IMR-90 (cell line): ENCODE results near the gene KRTAP10-1. TPM values are rescaled to one million over a fixed set of nuclear protein-coding genes. Genes with fewer than 3 reads are reported as not detected.

Source experiments
- ATAC-seq: fragments of 200-7000 bp; cut with Tn5 transposase; 2 replicates; pipeline ENCODE4 v1.9.1; 2020; ENCODE audit warnings: low read depth, mild to moderate bottlenecking, moderate library complexity
- BruUV-seq: library from RNA; stranded (reverse); fragments of 400-500 nt; replicated peaks from 2 replicates; lab custom pipeline; 2021; lab: Mats Ljungman, UMichigan
- CTCF ChIA-PET: fragments of 300-600 bp; formaldehyde crosslinking; extraction: SDS; loops from one replicate; lab custom pipeline; 2021; ENCODE audit warnings: antibody characterized with exemption; lab: Yijun Ruan, JAX
- POLR2A ChIA-PET: fragments of 300-600 bp; sonication (Branson Sonifier 250); formaldehyde crosslinking; loops from one replicate; lab custom pipeline; 2022; ENCODE audit warnings: antibody characterized with exemption; ENCODE audit not compliant: unreplicated experiment; lab: Charles Lee
- DNase-seq: peaks from one replicate; pipeline ENCODE4 v3.0.0; 2013
- H2AFZ ChIP-seq: replicated peaks from 2 replicates; pipeline ENCODE3; 2013; ENCODE audit warnings: low read length, mild to moderate bottlenecking; ENCODE audit not compliant: poor library complexity
- H2AK5ac ChIP-seq: 2 replicates; pipeline ENCODE4 v1.6.1; 2013; ENCODE audit warnings: low read depth, low read length, inconsistent platforms
- H2AK9ac ChIP-seq: replicated peaks from 2 replicates; pipeline ENCODE3; 2013; ENCODE audit warnings: mild to moderate bottlenecking, low read depth, low read length, moderate library complexity; ENCODE audit not compliant: poor library complexity
- H2BK120ac ChIP-seq: 2 replicates; pipeline ENCODE4 v1.6.1; 2013; ENCODE audit warnings: low read depth, low read length, inconsistent platforms
- H2BK15ac ChIP-seq: 3 replicates; pipeline ENCODE4 v1.6.1; 2013; ENCODE audit warnings: low read depth, low read length, inconsistent platforms
- H2BK20ac ChIP-seq: 2 replicates; pipeline ENCODE4 v1.6.1; 2013; ENCODE audit warnings: low read depth, mild to moderate bottlenecking, inconsistent platforms, low read length, moderate library complexity
- H2BK5ac ChIP-seq: 2 replicates; pipeline ENCODE4 v1.6.1; 2013; ENCODE audit warnings: mild to moderate bottlenecking, low read depth, low read length, inconsistent platforms; ENCODE audit not compliant: poor library complexity, severe bottlenecking
- H3K14ac ChIP-seq: replicated peaks from 2 replicates; pipeline ENCODE4 v1.6.1; 2013; ENCODE audit warnings: low read depth, low read length, inconsistent platforms
- H3K18ac ChIP-seq: 2 replicates; pipeline ENCODE4 v1.6.1; 2013; ENCODE audit warnings: low read depth, low read length, control low read depth
- H3K23ac ChIP-seq: 2 replicates; pipeline ENCODE4 v1.6.1; 2013; ENCODE audit warnings: low read depth, low read length, inconsistent platforms
- H3K27ac ChIP-seq: 2 replicates; pipeline ENCODE4 v1.5.1; 2013; ENCODE audit warnings: mild to moderate bottlenecking, control low read depth, low read length; ENCODE audit not compliant: insufficient read depth
- H3K27me3 ChIP-seq: 2 replicates; pipeline ENCODE4 v1.6.1; 2013; ENCODE audit warnings: low read length; ENCODE audit not compliant: control insufficient read depth, insufficient read depth
- H3K36me3 ChIP-seq: 2 replicates; pipeline ENCODE4 v1.6.1; 2013; ENCODE audit warnings: low read length, mixed read lengths; ENCODE audit not compliant: control insufficient read depth, insufficient read depth
- H3K4ac ChIP-seq: 2 replicates; pipeline ENCODE4 v1.6.1; 2013; ENCODE audit warnings: low read depth, low read length, inconsistent platforms
- H3K4me1 ChIP-seq: 2 replicates; pipeline ENCODE4 v1.6.1; 2013; ENCODE audit warnings: low read length, mixed read lengths; ENCODE audit not compliant: control insufficient read depth, insufficient read depth
- H3K4me2 ChIP-seq: 2 replicates; pipeline ENCODE4 v1.6.1; 2013; ENCODE audit warnings: low read depth, mild to moderate bottlenecking, control low read depth, low read length, moderate library complexity
- H3K4me3 ChIP-seq: 2 replicates; pipeline ENCODE4 v1.5.1; 2013; ENCODE audit warnings: low read depth, mild to moderate bottlenecking, control low read depth, low read length, moderate library complexity; ENCODE audit not compliant: insufficient read depth
- H3K56ac ChIP-seq: 2 replicates; pipeline ENCODE4 v1.6.1; 2013; ENCODE audit warnings: low read length, inconsistent platforms; ENCODE audit not compliant: insufficient read depth; ENCODE audit errors: extremely low read depth
- H3K79me1 ChIP-seq, 2 experiments: 2 replicates each; pipeline ENCODE4 v1.6.1; 2013; ENCODE audit warnings: low read length in 2 of 2, inconsistent platforms in 1 of 2, low read depth in 1 of 2
- H3K9ac ChIP-seq: 2 replicates; pipeline ENCODE4 v1.6.1; 2013; ENCODE audit warnings: low read depth, low read length, control low read depth
- H3K9me1 ChIP-seq: 2 replicates; pipeline ENCODE4 v1.6.1; 2013; ENCODE audit warnings: low read length, inconsistent platforms; ENCODE audit not compliant: insufficient read depth
- H3K9me3 ChIP-seq: 2 replicates; pipeline ENCODE4 v1.6.1; 2013; ENCODE audit warnings: low read length; ENCODE audit not compliant: control insufficient read depth, insufficient read depth
- H4K20me1 ChIP-seq: 2 replicates; pipeline ENCODE4 v1.6.1; 2013; ENCODE audit warnings: low read length, inconsistent platforms; ENCODE audit not compliant: insufficient read depth
- H4K5ac ChIP-seq: 2 replicates; pipeline ENCODE4 v1.6.1; 2013; ENCODE audit warnings: mild to moderate bottlenecking, low read depth, low read length, control low read depth
- H4K8ac ChIP-seq, 2 experiments: 2 replicates each; pipeline ENCODE4 v1.6.1; 2013; ENCODE audit warnings: low read depth in 2 of 2, low read length in 2 of 2, control low read depth in 1 of 2, inconsistent platforms in 1 of 2
- H4K91ac ChIP-seq: 2 replicates; pipeline ENCODE4 v1.6.1; 2013; ENCODE audit warnings: low read depth, low read length, inconsistent platforms; ENCODE audit not compliant: insufficient read depth
- FOS ChIP-seq: fragments of 150-350 bp; IDR thresholded peaks from 2 replicates; pipeline ENCODE4 v1.6.1; 2016; ENCODE audit warnings: low read depth, low read length
- whole genome bisulfite sequencing, 2 experiments: methylation state at CpG; one replicate each; pipeline versions ENCODE4 v1.1.5 to v1.1.7; 2013; ENCODE audit warnings: missing lambda C conversion rate in 2 of 2; ENCODE audit not compliant: insufficient read length in 1 of 2; ENCODE audit errors: extremely low coverage in 2 of 2; 5-methylcytosine and 5-hydroxymethylcytosine counted together
- dilution Hi-C: fragments of 300-500 bp; cut with HindIII; formaldehyde crosslinking; loops from one replicate; pipeline ENCODE4 v1.14.3; 2018; ENCODE audit warnings: low sequenced_read_pairs; ENCODE audit not compliant: unreplicated experiment
- in situ Hi-C: fragments of 300-500 bp; cut with MboI; formaldehyde crosslinking; loops from 3 replicates; pipeline ENCODE4 v1.14.3; 2019; ENCODE audit warnings: low sequenced_read_pairs, inconsistent platforms, mixed read lengths
- intact Hi-C: fragments of 100-400 bp; cut with micrococcal nuclease; formaldehyde crosslinking; loops from 2 replicates; pipeline ENCODE4 v1.10.0; 2022
- polyA plus RNA-seq, 3 experiments: library from polyadenylated mRNA; depleted of rRNA; stranded (reverse); fragments of >200 nt; gene quantifications; 2 replicates each; pipeline ENCODE4 v1.2.3, GENCODE V29; 2012; ENCODE audit warnings: low replicate concordance in 1 of 3
- total RNA-seq: library from RNA; depleted of rRNA; stranded (reverse); fragments of >200 nt; gene quantifications from 2 replicates; pipeline ENCODE4 v1.2.3, GENCODE V29; 2012

Gene KRTAP10-1
- total and polyA plus RNA-seq, 2 of the 4 experiments (the other 2 are of a cell fraction) = not detected

GRCh38 chr21:44516342-44516741 is 23.7 kb downstream of the KRTAP10-1 start:
- H3K27me3 ChIP-seq = no peaks in the 10 kb centered on the region; the same call in 1 of the 2 replicates

More at GRCh38 chr21:44516342-44516741, 23.7 kb downstream of the KRTAP10-1 start:
- H2BK120ac ChIP-seq = no peak overlapping the region
- POLR2A ChIA-PET = no interaction called here
- no peak overlapping the region for H2BK20ac ChIP-seq
- no peaks in the 10 kb centered on the region for H4K20me1 ChIP-seq
- H3K4me1 ChIP-seq = no peaks in the 10 kb centered on the region
- H3K9ac ChIP-seq = no peak overlapping the region
- DNase-seq (no peak), ATAC-seq (no peak)
- in situ Hi-C loops (loop anchor here (25.0 kb wide), 1 partner anchor 421 kb away; the partner anchor contains the start of gene SLX9), dilution Hi-C loops (no loop called here), intact Hi-C loops (no loop called here)
- no peak overlapping the region for H2AK9ac ChIP-seq
- no peak overlapping the region for H3K18ac ChIP-seq
- H2AFZ ChIP-seq = no peak overlapping the region
- no peaks in the 10 kb centered on the region for H3K36me3 ChIP-seq
- no peak overlapping the region for H4K5ac ChIP-seq
- H2BK15ac ChIP-seq = no peak overlapping the region
- CTCF ChIA-PET = no interaction called here
- 78% methylated on average over 10 of the region's 13 CpGs; no CpG with 5 or more reads in 1 of the 2 experiments for WGBS, 2 experiments
- no peak overlapping the region for H3K14ac ChIP-seq
- no peak overlapping the region for H3K23ac ChIP-seq
- no peak overlapping the region for H2AK5ac ChIP-seq
- H3K9me1 ChIP-seq = no peaks in the 10 kb centered on the region
- H3K4me2 ChIP-seq = no peak overlapping the region
- BruUV-seq = no TSS peak
- H3K4me3 ChIP-seq = no peak overlapping the region
- no peak overlapping the region for H3K4ac ChIP-seq
- H3K56ac ChIP-seq = no peak overlapping the region
- no peak overlapping the region for H4K91ac ChIP-seq
- no peak for TF ChIP-seq FOS
- no peak overlapping the region for H3K27ac ChIP-seq
- H2BK5ac ChIP-seq = no peak overlapping the region
- H3K9me3 ChIP-seq = peaks cover 6% of the 10 kb centered on the region; the same call in 1 of the 2 replicates
- H4K8ac ChIP-seq = no peak overlapping the region
- no peaks in the 10 kb centered on the region for H3K79me1 ChIP-seq
